Astrocyte (in vitro differentiated cells and primary cell): ENCODE data around the gene STAC2. TPM values are rescaled to one million over a fixed set of nuclear protein-coding genes. Genes with fewer than 3 reads are reported as not detected.

Experiments
- DNase-seq: peaks from one replicate; pipeline ENCODE4 v3.0.0-alpha.2; 2010; ENCODE audit warnings: low read depth
- FAIRE-seq: peaks from 2 replicates; lab custom pipeline; 2011; peaks lifted over from hg19 to GRCh38; lab: Jason Lieb, UNC
- H2AFZ ChIP-seq: 2 replicates; pipeline ENCODE4 v1.6.0; 2012; ENCODE audit warnings: low read depth, low read length, inconsistent platforms
- H3K27ac ChIP-seq: 2 replicates; pipeline ENCODE4 v1.5.1; 2011; ENCODE audit warnings: low read depth, low read length, inconsistent platforms
- H3K27me3 ChIP-seq: 2 replicates; pipeline ENCODE4 v1.6.0; 2011; ENCODE audit warnings: low read length, inconsistent platforms; ENCODE audit not compliant: insufficient read depth
- H3K36me3 ChIP-seq: 2 replicates; pipeline ENCODE4 v1.5.1; 2011; ENCODE audit warnings: low read length, inconsistent platforms; ENCODE audit not compliant: insufficient read depth
- H3K4me1 ChIP-seq: 2 replicates; pipeline ENCODE4 v1.5.1; 2011; ENCODE audit warnings: low read length, inconsistent platforms; ENCODE audit not compliant: insufficient read depth
- H3K4me2 ChIP-seq: 2 replicates; pipeline ENCODE4 v1.6.0; 2012; ENCODE audit warnings: low read length, inconsistent platforms
- H3K4me3 ChIP-seq: 2 replicates; pipeline ENCODE4 v1.5.1; 2011; ENCODE audit warnings: low read depth, mild to moderate bottlenecking, low read length, inconsistent platforms; ENCODE audit not compliant: insufficient read depth
- H3K79me2 ChIP-seq: 2 replicates; pipeline ENCODE4 v1.6.0; 2012; ENCODE audit warnings: mild to moderate bottlenecking, low read length, inconsistent platforms; ENCODE audit not compliant: insufficient read depth
- H3K9ac ChIP-seq: 2 replicates; pipeline ENCODE4 v1.6.0; 2012; ENCODE audit warnings: mild to moderate bottlenecking, low read length, inconsistent platforms
- H3K9me3 ChIP-seq: 2 replicates; pipeline ENCODE4 v1.5.1; 2012; ENCODE audit warnings: low read depth, mild to moderate bottlenecking, low read length, inconsistent platforms; ENCODE audit not compliant: insufficient read depth
- H4K20me1 ChIP-seq: 2 replicates; pipeline ENCODE4 v1.6.0; 2012; ENCODE audit warnings: low read length, inconsistent platforms; ENCODE audit not compliant: insufficient read depth
- H3K27ac Mint-ChIP-seq: one replicate; pipeline ENCODE4 v1.8.0; 2021; ENCODE audit warnings: mild to moderate bottlenecking, mixed read lengths; ENCODE audit not compliant: unreplicated experiment
- H3K27me3 Mint-ChIP-seq: one replicate; pipeline ENCODE4 v1.8.0; 2021; ENCODE audit warnings: low read depth, mixed read lengths; ENCODE audit not compliant: unreplicated experiment
- H3K36me3 Mint-ChIP-seq: one replicate; pipeline ENCODE4 v1.8.0; 2021; ENCODE audit warnings: low read depth, mixed read lengths; ENCODE audit not compliant: unreplicated experiment
- H3K4me1 Mint-ChIP-seq: one replicate; pipeline ENCODE4 v1.8.0; 2021; ENCODE audit warnings: low read depth, mixed read lengths; ENCODE audit not compliant: unreplicated experiment
- H3K4me3 Mint-ChIP-seq: one replicate; pipeline ENCODE4 v1.8.0; 2021; ENCODE audit warnings: mild to moderate bottlenecking, moderate library complexity, mixed read lengths; ENCODE audit not compliant: unreplicated experiment
- H3K9me3 Mint-ChIP-seq: one replicate; pipeline ENCODE4 v1.8.0; 2021; ENCODE audit warnings: mild to moderate bottlenecking, mixed read lengths; ENCODE audit not compliant: unreplicated experiment
- CTCF ChIP-seq: IDR thresholded peaks from 2 replicates; pipeline ENCODE4 v1.5.1; 2011; ENCODE audit warnings: low read depth, mild to moderate bottlenecking, inconsistent platforms, low read length, moderate library complexity; ENCODE audit not compliant: insufficient read depth
- EZH2 ChIP-seq: IDR thresholded peaks from 2 replicates; pipeline ENCODE4 v1.6.1; 2012; ENCODE audit warnings: mild to moderate bottlenecking, low read length, inconsistent platforms; ENCODE audit not compliant: insufficient read depth
- total RNA-seq: library from RNA; stranded (reverse); gene quantifications from 2 replicates; pipeline ENCODE4 v1.2.1, GENCODE V29; 2021

STAC2 gene
- total RNA-seq, 1 donor from 2014 or later: not detected

DNA sequence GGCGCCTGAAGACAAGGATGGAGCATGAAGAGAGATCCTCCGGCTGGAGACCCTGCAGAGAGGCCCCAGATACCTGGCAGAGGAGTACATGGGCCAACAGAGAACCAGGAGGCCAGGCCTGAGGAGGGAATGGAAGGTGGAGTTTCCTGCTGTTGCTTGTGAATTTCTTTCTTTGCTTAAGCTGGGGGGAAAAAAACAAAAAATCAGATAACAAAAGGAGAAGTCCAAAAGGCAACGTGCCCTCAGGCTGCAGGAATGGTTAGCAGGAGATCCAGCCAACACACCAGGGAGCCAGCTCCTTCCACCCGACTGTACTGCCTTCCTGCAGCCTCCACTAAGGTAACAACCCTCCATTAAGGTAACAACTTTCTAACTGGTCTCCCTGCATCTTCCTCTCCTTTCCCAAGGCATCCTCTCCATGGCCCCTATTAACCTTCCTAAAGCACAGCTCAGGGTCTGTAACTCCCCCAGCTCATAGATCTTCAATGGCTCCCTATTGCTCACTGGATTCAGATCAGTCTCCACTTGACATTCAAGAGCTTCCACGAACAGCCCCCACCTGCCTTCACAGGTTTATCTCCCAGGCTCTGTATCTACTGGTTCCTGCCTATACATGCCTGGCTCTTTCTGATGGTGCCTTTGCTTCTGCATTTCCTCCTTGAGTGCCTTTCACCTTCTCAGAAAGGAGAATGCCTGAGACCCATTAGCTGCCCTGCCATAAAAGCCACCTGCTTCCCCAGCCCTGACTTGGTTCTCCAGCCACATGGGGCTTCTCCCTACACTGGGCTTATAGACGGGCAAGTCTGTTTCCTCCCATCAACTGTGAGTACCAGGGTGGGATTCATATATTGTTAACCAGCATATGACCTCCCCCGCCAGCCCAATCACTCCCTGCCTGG is 59.1 kb downstream of the STAC2 start:
- no peak for DNase-seq
- no peak overlapping the region for H3K4me3 ChIP-seq
- no peaks in the 10 kb centered on the region for H3K9me3 Mint-ChIP-seq
- no peaks in the 10 kb centered on the region for H4K20me1 ChIP-seq
- H3K4me2 ChIP-seq: no peak overlapping the region
- H3K27me3 ChIP-seq: peaks cover 36% of the 10 kb centered on the region
- FAIRE-seq: no peak
- peaks cover 4% of the 10 kb centered on the region for H3K4me1 ChIP-seq
- H3K36me3 ChIP-seq: no peaks in the 10 kb centered on the region
- H2AFZ ChIP-seq: no peak overlapping the region
- peaks cover 35% of the 10 kb centered on the region for H3K27me3 Mint-ChIP-seq
- no peak overlapping the region for H3K27ac Mint-ChIP-seq
- no peaks in the 10 kb centered on the region for H3K79me2 ChIP-seq
- H3K4me1 Mint-ChIP-seq: peaks cover 5% of the 10 kb centered on the region
- H3K27ac ChIP-seq: no peak overlapping the region
- TF ChIP-seq EZH2 (no peak), CTCF (no peak)
- peaks cover 2% of the 10 kb centered on the region for H3K36me3 Mint-ChIP-seq
- no peak overlapping the region for H3K9ac ChIP-seq
- no peaks in the 10 kb centered on the region for H3K9me3 ChIP-seq
- H3K4me3 Mint-ChIP-seq: no peak overlapping the region

GRCh38 chr17:39165841-39166349 is 59.9 kb downstream of the STAC2 start, which contains the start of gene ARL5C:
Gene ARL5C (minus strand): TSS chr17:39166161. CDS start chr17:39165760, 401 bp downstream.
- Histone ChIP-seq H3K27ac (no peak within 1 kb of the TSS), H3K9ac (no peak within 1 kb of the TSS), H3K4me3 (peak within 1 kb of the TSS; percentile 53), H3K4me1 (peaks cover 4% of the 10 kb centered on the region), H3K79me2 (no peaks in the 10 kb centered on the region), H2AFZ (peak within 1 kb of the TSS; percentile 79), H3K36me3 (no peaks in the 10 kb centered on the region), H4K20me1 (no peaks in the 10 kb centered on the region), H3K27me3 (peaks cover 36% of the 10 kb centered on the region), H3K4me2 (peak within 1 kb of the TSS; percentile 86), H3K9me3 (no peaks in the 10 kb centered on the region)
- H3K4me1 Mint-ChIP-seq: peaks cover 5% of the 10 kb centered on the region
- H3K27me3 Mint-ChIP-seq: peaks cover 35% of the 10 kb centered on the region
- peak within 1 kb of the TSS; percentile 80 for H3K4me3 Mint-ChIP-seq
- no peaks in the 10 kb centered on the region for H3K9me3 Mint-ChIP-seq
- DNase-seq (no peak), FAIRE-seq (no peak)
- H3K27ac Mint-ChIP-seq: peak within 1 kb of the TSS; percentile 14
- no peak for TF ChIP-seq CTCF
- no peak for TF ChIP-seq EZH2
- H3K36me3 Mint-ChIP-seq: peaks cover 2% of the 10 kb centered on the region
